ENCODE data around the gene OAS2.

GRCh38 chr12:112936927-112937326, 41.4 kb upstream of the OAS2 start:
- TF ChIP-seq CTCF (IDR thresholded peaks at IDR 0.05; ENCODE audit: poor library complexity) (no peak), EZH2 (IDR thresholded peaks at IDR 0.05; ENCODE audit: borderline replicate concordance) (no peak)

Measured in hepatocyte (in vitro differentiated cells).